PC-3 (cell line): ENCODE results near the gene SURF4. TPM values are rescaled to one million over a fixed set of nuclear protein-coding genes. Genes with fewer than 3 reads are reported as not detected.
"Not testable (repeated sequence)": the region's sequence is repeated elsewhere in the genome, so short reads cannot be mapped to it uniquely, and the experiment has no call there.

Source experiments
- ATAC-seq: fragments of 200-7000 bp; cut with Tn5 transposase; 2 replicates; pipeline ENCODE4 v1.9.1; 2020; ENCODE audit warnings: mild to moderate bottlenecking, moderate library complexity
- BruUV-seq: library from RNA; stranded (reverse); fragments of 400-500 nt; replicated peaks from 2 replicates; lab custom pipeline; 2021; lab: Mats Ljungman, UMichigan
- CTCF ChIA-PET: fragments of 300-600 bp; sonication (Branson Sonifier 250); formaldehyde crosslinking; loops from one replicate; lab custom pipeline; 2022; ENCODE audit warnings: antibody characterized with exemption; lab: Charles Lee
- POLR2A ChIA-PET: fragments of 300-600 bp; sonication (Branson Sonifier 250); formaldehyde crosslinking; loops from one replicate; lab custom pipeline; 2022; ENCODE audit warnings: antibody characterized with exemption; ENCODE audit not compliant: unreplicated experiment; lab: Charles Lee
- DNase-seq: peaks from one replicate; pipeline ENCODE4 v3.0.0-alpha.2; 2015
- H2AFZ ChIP-seq: fragments of 300-600 bp; sonication (generic); 2 replicates; pipeline ENCODE4 v1.6.0; 2016; ENCODE audit warnings: antibody characterized with exemption, low read length
- H3F3A ChIP-seq: fragments of 300-600 bp; sonication (generic); one replicate; pipeline ENCODE4 v1.6.0; 2017; ENCODE audit warnings: antibody characterized with exemption, low read length, control low read depth, mild to moderate bottlenecking; ENCODE audit not compliant: unreplicated experiment
- H3K27ac ChIP-seq: fragments of 300-600 bp; sonication (generic); 2 replicates; pipeline ENCODE4 v1.5.1; 2016; ENCODE audit warnings: mild to moderate bottlenecking, low read length
- H3K27me3 ChIP-seq: fragments of 300-600 bp; sonication (generic); 2 replicates; pipeline ENCODE4 v1.6.1; 2016; ENCODE audit warnings: low read length, mixed read lengths
- H3K36me3 ChIP-seq: fragments of 300-600 bp; sonication (generic); 2 replicates; pipeline ENCODE4 v1.6.1; 2016; ENCODE audit warnings: low read depth, mixed run types, low read length, mixed read lengths
- H3K4me1 ChIP-seq: fragments of 300-600 bp; sonication (generic); 2 replicates; pipeline ENCODE4 v1.5.1; 2016; ENCODE audit warnings: low read length; ENCODE audit not compliant: insufficient read depth
- H3K4me2 ChIP-seq: fragments of 300-600 bp; sonication (generic); 2 replicates; pipeline ENCODE4 v1.6.0; 2016; ENCODE audit warnings: low read length
- H3K4me3 ChIP-seq: fragments of 300-600 bp; sonication (generic); 2 replicates; pipeline ENCODE4 v1.5.1; 2016; ENCODE audit warnings: mild to moderate bottlenecking, low read length, mixed read lengths
- H3K79me2 ChIP-seq: fragments of 300-600 bp; sonication (generic); 2 replicates; pipeline ENCODE4 v1.6.1; 2017; ENCODE audit warnings: low read length, mixed read lengths
- H3K9ac ChIP-seq: fragments of 300-600 bp; sonication (generic); 2 replicates; pipeline ENCODE4 v1.6.0; 2016; ENCODE audit warnings: mild to moderate bottlenecking, low read length
- H3K9me2 ChIP-seq: fragments of 300-600 bp; sonication (generic); replicated peaks from 2 replicates; pipeline ENCODE4 v1.6.1; 2016; ENCODE audit warnings: mixed run types, low read length, mixed read lengths
- H3K9me3 ChIP-seq: fragments of 300-600 bp; sonication (generic); 2 replicates; pipeline ENCODE4 v1.6.1; 2016; ENCODE audit warnings: low read length, mixed read lengths
- H4K20me1 ChIP-seq: fragments of 300-600 bp; sonication (generic); 2 replicates; pipeline ENCODE4 v1.6.1; 2016; ENCODE audit warnings: low read length, mixed read lengths
- EZH2 ChIP-seq: fragments of 300-600 bp; sonication (generic); IDR thresholded peaks from one replicate; pipeline ENCODE4 v1.6.1; 2017; ENCODE audit warnings: antibody characterized with exemption, mild to moderate bottlenecking, low read length; ENCODE audit not compliant: unreplicated experiment
- EZH2phosphoT487 ChIP-seq: fragments of 300-600 bp; sonication (generic); IDR thresholded peaks from 2 replicates; pipeline ENCODE4 v1.6.1; 2018; ENCODE audit warnings: mild to moderate bottlenecking, antibody characterized with exemption, low read length, borderline replicate concordance
- intact Hi-C: fragments of 100-400 bp; cut with micrococcal nuclease; formaldehyde crosslinking; loops from 2 replicates; pipeline ENCODE4 v1.9.0; 2023
- total RNA-seq: library from RNA; depleted of rRNA; stranded (reverse); fragments of >200 nt; gene quantifications from 2 replicates; pipeline ENCODE4 v1.2.3, GENCODE V29; 2014; rRNA removed
- TF ChIP-seq, protein P1 (sequence below): fragments of 300-600 bp; sonication (generic); conservative IDR thresholded peaks from 2 replicates; pipeline ENCODE4 v1.5.1; 2017; ENCODE audit warnings: antibody characterized with exemption, low read depth, mild to moderate bottlenecking, low read length

The SURF4 gene
- total RNA-seq, 1 experiment from 2014 or later = 161 TPM

DNA sequence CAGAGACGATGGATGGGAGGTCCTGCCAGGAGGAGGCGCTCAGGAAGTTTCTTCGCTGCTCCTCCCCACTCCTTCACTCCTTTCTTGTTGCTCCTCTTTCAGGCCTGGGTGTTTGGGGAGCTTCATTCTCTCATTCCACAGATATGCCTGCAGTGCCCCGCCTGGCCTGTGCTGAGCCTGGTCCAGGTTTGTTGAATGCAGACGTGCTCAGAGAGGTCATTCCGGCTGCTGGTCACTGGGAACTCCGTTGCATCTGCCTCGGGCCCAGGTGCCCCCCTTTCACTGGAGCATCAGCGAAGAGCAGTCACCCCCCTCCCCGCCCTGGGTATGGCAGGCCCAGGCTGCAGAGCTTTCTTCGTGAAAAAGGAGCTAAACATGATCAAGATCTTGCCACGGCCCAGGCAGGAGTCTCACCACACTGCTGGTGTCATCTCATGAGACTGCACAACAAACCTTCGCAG, 55.4 kb downstream of the SURF4 start:
- no peaks in the 10 kb centered on the region for H3K36me3 ChIP-seq
- no peak for DNase-seq
- intact Hi-C loops = no loop called here

DNA sequence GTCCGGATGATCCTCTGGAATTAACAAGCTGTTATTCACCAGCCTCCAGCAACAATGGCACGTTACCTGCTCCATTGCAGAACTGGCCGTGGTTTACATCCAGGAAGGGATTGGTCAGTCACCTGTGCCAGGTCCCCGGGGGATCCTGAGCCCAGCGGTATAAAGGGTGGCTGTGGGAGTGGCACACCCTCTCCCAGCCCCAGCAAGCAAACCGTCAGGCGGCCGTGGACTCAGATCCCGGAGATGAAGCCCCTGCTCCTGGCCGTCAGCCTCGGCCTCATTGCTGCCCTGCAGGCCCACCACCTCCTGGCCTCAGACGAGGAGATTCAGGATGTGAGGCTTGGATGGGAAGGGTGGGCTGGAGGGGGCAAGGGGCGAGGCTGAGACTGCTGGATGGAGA, 58.3 kb downstream of the SURF4 start:
- H2AFZ ChIP-seq, DNase-seq, intact Hi-C loops, BruUV-seq, CTCF ChIA-PET, ATAC-seq, H3F3A ChIP-seq, H4K20me1 ChIP-seq, H3K9ac ChIP-seq, H3K27me3 ChIP-seq, H3K79me2 ChIP-seq, H3K9me2 ChIP-seq, H3K9me3 ChIP-seq, H3K27ac ChIP-seq, H3K4me3 ChIP-seq, H3K36me3 ChIP-seq, POLR2A ChIA-PET, H3K4me1 ChIP-seq, H3K4me2 ChIP-seq: not testable (repeated sequence)

More for the DNA sequence above, 55.4 kb downstream of the SURF4 start:
- H3K27me3 ChIP-seq = no peaks in the 10 kb centered on the region
- H4K20me1 ChIP-seq = no peaks in the 10 kb centered on the region
- no peak overlapping the region for H2AFZ ChIP-seq
- TF ChIP-seq, protein P1, sequence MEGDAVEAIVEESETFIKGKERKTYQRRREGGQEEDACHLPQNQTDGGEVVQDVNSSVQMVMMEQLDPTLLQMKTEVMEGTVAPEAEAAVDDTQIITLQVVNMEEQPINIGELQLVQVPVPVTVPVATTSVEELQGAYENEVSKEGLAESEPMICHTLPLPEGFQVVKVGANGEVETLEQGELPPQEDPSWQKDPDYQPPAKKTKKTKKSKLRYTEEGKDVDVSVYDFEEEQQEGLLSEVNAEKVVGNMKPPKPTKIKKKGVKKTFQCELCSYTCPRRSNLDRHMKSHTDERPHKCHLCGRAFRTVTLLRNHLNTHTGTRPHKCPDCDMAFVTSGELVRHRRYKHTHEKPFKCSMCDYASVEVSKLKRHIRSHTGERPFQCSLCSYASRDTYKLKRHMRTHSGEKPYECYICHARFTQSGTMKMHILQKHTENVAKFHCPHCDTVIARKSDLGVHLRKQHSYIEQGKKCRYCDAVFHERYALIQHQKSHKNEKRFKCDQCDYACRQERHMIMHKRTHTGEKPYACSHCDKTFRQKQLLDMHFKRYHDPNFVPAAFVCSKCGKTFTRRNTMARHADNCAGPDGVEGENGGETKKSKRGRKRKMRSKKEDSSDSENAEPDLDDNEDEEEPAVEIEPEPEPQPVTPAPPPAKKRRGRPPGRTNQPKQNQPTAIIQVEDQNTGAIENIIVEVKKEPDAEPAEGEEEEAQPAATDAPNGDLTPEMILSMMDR = no peak
- TF ChIP-seq EZH2 (no peak), EZH2phosphoT487 (no peak)
- H3K4me2 ChIP-seq = no peak overlapping the region
- no peak overlapping the region for H3K27ac ChIP-seq
- no peaks in the 10 kb centered on the region for H3K4me1 ChIP-seq
- no peaks in the 10 kb centered on the region for H3K9me2 ChIP-seq
- no peak overlapping the region for H3K9ac ChIP-seq
- ChIA-PET CTCF (no interaction called here), POLR2A (no interaction called here)
- no peaks in the 10 kb centered on the region for H3F3A ChIP-seq
- no peaks in the 10 kb centered on the region for H3K79me2 ChIP-seq
- ATAC-seq = no peak
- BruUV-seq = no TSS peak
- H3K4me3 ChIP-seq = no peak overlapping the region
- H3K9me3 ChIP-seq = no peaks in the 10 kb centered on the region

DNA sequence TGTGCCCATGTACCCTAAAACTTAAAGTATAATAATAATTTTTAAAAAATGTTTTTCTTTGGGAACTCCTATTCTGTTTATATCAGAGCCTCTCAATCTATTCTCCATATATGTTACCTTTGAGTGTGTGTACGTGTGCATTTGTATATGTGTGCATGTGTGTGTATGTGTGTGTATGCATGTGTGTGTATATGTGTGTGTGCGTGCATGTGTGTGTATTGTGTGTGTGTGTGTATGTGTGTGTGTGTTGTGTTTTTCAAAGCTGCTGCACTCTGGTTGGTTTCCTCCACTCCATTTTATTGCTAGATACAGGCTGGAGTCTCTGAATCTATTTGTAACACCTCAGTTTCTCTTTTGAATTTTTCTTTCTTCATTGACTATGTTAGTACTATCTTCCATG, 59.9 kb downstream of the SURF4 start:
- ATAC-seq (no peak), DNase-seq (no peak)
- Histone ChIP-seq H3K4me1 (no peaks in the 10 kb centered on the region), H3K27ac (no peak overlapping the region), H3K9ac (no peak overlapping the region), H3F3A (no peaks in the 10 kb centered on the region), H3K36me3 (no peaks in the 10 kb centered on the region), H3K27me3 (no peaks in the 10 kb centered on the region), H3K4me3 (no peak overlapping the region), H4K20me1 (no peaks in the 10 kb centered on the region), H3K4me2 (no peak overlapping the region), H3K9me3 (no peaks in the 10 kb centered on the region), H3K79me2 (no peaks in the 10 kb centered on the region), H2AFZ (no peak overlapping the region), H3K9me2 (no peaks in the 10 kb centered on the region)
- no peak for TF ChIP-seq EZH2phosphoT487
- TF ChIP-seq, protein P1 = no peak
- no peak for TF ChIP-seq EZH2
- no TSS peak for BruUV-seq
- ChIA-PET POLR2A (no interaction called here), CTCF (no interaction called here)
- intact Hi-C loops = no loop called here

Other genes with a start within 250 kb of the SURF4 start
- gene GBGT1, start 212.1 kb downstream of the SURF4 start, total RNA-seq = not detected in 2 replicates
- gene OBP2B, start 166.8 kb downstream of the SURF4 start, total RNA-seq = not detected in 2 replicates
- gene ABO, start 100.9 kb downstream of the SURF4 start, total RNA-seq = not detected in 2 replicates
- 28.0 TPM in 2 replicates for gene SURF6, start 39.9 kb downstream of the SURF4 start, total RNA-seq
- 20.5 and 24.5 TPM in 2 replicates for gene MED22, start 27.9 kb downstream of the SURF4 start, total RNA-seq
- gene RPL7A, start 27.8 kb downstream of the SURF4 start, total RNA-seq = 998 and 1,156 TPM in 2 replicates
- gene SURF1, start 19.6 kb downstream of the SURF4 start, total RNA-seq = 15.7 and 28.1 TPM in 2 replicates
- 103 and 134 TPM in 2 replicates for gene SURF2, start 19.5 kb downstream of the SURF4 start, total RNA-seq
- 0.52 and 4.1 TPM in 2 replicates for gene STKLD1, start 306 bp upstream of the SURF4 start, total RNA-seq
- gene REXO4, start 42.0 kb upstream of the SURF4 start, total RNA-seq = 34.1 and 37.8 TPM in 2 replicates
- gene ADAMTS13, start 46.3 kb upstream of the SURF4 start, total RNA-seq = 0.86 and 0.95 TPM in 2 replicates
- gene CACFD1, start 83.9 kb upstream of the SURF4 start, total RNA-seq = 7.5 and 10.0 TPM in 2 replicates
- gene SLC2A6, start 103.0 kb upstream of the SURF4 start, total RNA-seq = 20.5 and 21.7 TPM in 2 replicates
- not detected in 2 replicates for gene MYMK, start 148.9 kb upstream of the SURF4 start, total RNA-seq
- not detected in 2 replicates for gene ADAMTSL2, start 158.6 kb upstream of the SURF4 start, total RNA-seq
- gene FAM163B, start 233.3 kb upstream of the SURF4 start, total RNA-seq = not detected in 2 replicates